ENCODE results near the gene TRAM2. TPM values are rescaled to one million over a fixed set of nuclear protein-coding genes. Genes with fewer than 3 reads are reported as not detected.
A peak's percentile ranks its signal among the peaks of the same experiment; 100 is the strongest.

The TRAM2 gene
- total RNA-seq, 1 experiment from 2014 or later = 21.3 TPM

GRCh38 chr6:52511572-52512151, 65.2 kb downstream of the TRAM2 start:
- Histone ChIP-seq H3K4me1 (ENCODE audit: control insufficient read depth in 1 of 2, insufficient read depth in 2 of 2, low read length in 2 of 2) (peaks cover 33 to 68% of the 10 kb centered on the region in 2 experiments), H3K4me2 (ENCODE audit: low read length) (peak overlapping the region; percentile 61), H3K4me3 (replicated peaks in 1 of 2; ENCODE audit: low read depth in 1 of 2, low read length in 2 of 2) (no peak overlapping the region), H3K27me3 (ENCODE audit: insufficient read depth, low read length) (no peaks in the 10 kb centered on the region), H3K27ac (ENCODE audit: low read depth, low read length) (no peak overlapping the region), H2AFZ (ENCODE audit: low read depth, low read length, poor library complexity, severe bottlenecking) (no peak overlapping the region), H3K79me2 (ENCODE audit: insufficient read depth, low read length) (no peaks in the 10 kb centered on the region), H3K9me2 (ENCODE audit: insufficient read depth) (no peaks in the 10 kb centered on the region), H4K20me1 (ENCODE audit: insufficient read depth) (no peaks in the 10 kb centered on the region), H3K9me3 (ENCODE audit: control insufficient read depth in 1 of 2, insufficient read depth in 1 of 2, low read depth in 1 of 2, low read length in 2 of 2) (no peaks in the 10 kb centered on the region), H3K9ac (ENCODE audit: low read length) (peak overlapping the region; percentile 39), H3K36me3 (ENCODE audit: control insufficient read depth in 1 of 2, insufficient read depth in 2 of 2, low read length in 2 of 2) (peaks cover 0 to 11% of the 10 kb centered on the region in 2 experiments; a peak in 1 of 4 replicates)
- ATAC-seq (no peak), DNase-seq (ENCODE audit: low read depth, low spot score) (no peak)
- ChIA-PET CTCF (no interaction called here), POLR2A (no interaction called here), RAD21 (ENCODE audit: low non-redundant PET in 1 of 2, low total read pairs in 2 of 2, uncharacterized antibody in 2 of 2, unreplicated experiment in 2 of 2) (no interaction called here)
- intact Hi-C loops (cut with micrococcal nuclease) = loop anchor here (10.0 kb wide), 1 partner anchor 227 kb away; the partner anchor contains the start of gene MCM3
- TF ChIP-seq POLR2AphosphoS5 (IDR thresholded peaks at IDR 0.05; ENCODE audit: low read depth, low read length) = no peak
- no peak for TF ChIP-seq RAD21 (IDR thresholded peaks at IDR 0.05; ENCODE audit: low read depth)
- no peak for TF ChIP-seq EZH2phosphoT487 (IDR thresholded peaks at IDR 0.05; ENCODE audit: borderline replicate concordance)
- TF ChIP-seq ATF3 (IDR thresholded peaks at IDR 0.05) = no peak
- TF ChIP-seq EGR1 (IDR thresholded peaks at IDR 0.05; ENCODE audit: low read depth) = no peak
- no peak for TF ChIP-seq JUND (IDR thresholded peaks at IDR 0.05)
- TF ChIP-seq CBX3 (IDR thresholded peaks at IDR 0.05; ENCODE audit: low read depth) = no peak
- TF ChIP-seq POLR2A (IDR thresholded peaks at IDR 0.05; ENCODE audit: borderline replicate concordance, extremely low read depth, insufficient read depth, insufficient read length) = no peak
- no peak for TF ChIP-seq ELF1 (IDR thresholded peaks at IDR 0.05; ENCODE audit: borderline replicate concordance, low read depth)
- TF ChIP-seq ZBTB33 (IDR thresholded peaks at IDR 0.05; ENCODE audit: extremely low read depth, insufficient replicate concordance, low read length) = no peak
- TF ChIP-seq CTCF (IDR thresholded peaks at IDR 0.05 in 2 of 3, conservative IDR thresholded peaks at IDR 0.05 in 1 of 3; ENCODE audit: borderline replicate concordance in 1 of 3, insufficient read depth in 1 of 3, low read depth in 2 of 3, low read length in 2 of 3) = no peak
- TF ChIP-seq ZNF274 (IDR thresholded peaks at IDR 0.05; ENCODE audit: low read depth, low read length) = no peak
- TF ChIP-seq TCF7L2 (IDR thresholded peaks at IDR 0.05; ENCODE audit: borderline replicate concordance, extremely low read depth, insufficient read depth, insufficient read length) = no peak
- no peak for TF ChIP-seq FOSL1 (IDR thresholded peaks at IDR 0.05; ENCODE audit: low read depth)
- no peak for TF ChIP-seq EZH2 (IDR thresholded peaks at IDR 0.05)
- no peak for TF ChIP-seq ZFX (IDR thresholded peaks at IDR 0.05)
- TF ChIP-seq CEBPB (IDR thresholded peaks at IDR 0.05; ENCODE audit: low read depth) = no peak
- BruUV-seq (replicated peaks) = no TSS peak
